Left ventricle myocardium inferior (tissue), 1 donor: ENCODE results near the gene HAS3. TPM values are rescaled to one million over a fixed set of nuclear protein-coding genes. Genes with fewer than 3 reads are reported as not detected.
"Not testable (repeated sequence)": the region's sequence is repeated elsewhere in the genome, so short reads cannot be mapped to it uniquely, and the experiment has no call there.

Experiments
- DNase-seq: peaks from one replicate; pipeline ENCODE4 v3.0.0-alpha.2; 2020
- H3K27ac ChIP-seq: fragments of 200-600 bp; replicated peaks from 2 replicates; pipeline ENCODE4 v1.8.0; 2021
- H3K27me3 ChIP-seq: fragments of 200-600 bp; 2 replicates; pipeline ENCODE4 v1.8.0; 2021; ENCODE audit warnings: low read depth
- H3K36me3 ChIP-seq: fragments of 200-600 bp; 2 replicates; pipeline ENCODE4 v1.8.0; 2021
- H3K4me1 ChIP-seq: fragments of 200-600 bp; 2 replicates; pipeline ENCODE4 v1.8.0; 2021
- H3K4me3 ChIP-seq: fragments of 200-600 bp; 2 replicates; pipeline ENCODE4 v1.8.0; 2021; ENCODE audit warnings: mild to moderate bottlenecking, moderate library complexity
- H3K9me3 ChIP-seq: fragments of 200-600 bp; replicated peaks from 2 replicates; pipeline ENCODE4 v1.8.0; 2021
- CTCF ChIP-seq: fragments of 200-600 bp; IDR thresholded peaks from 2 replicates; pipeline ENCODE4 v1.8.0; 2021; ENCODE audit warnings: antibody characterized with exemption, mild to moderate bottlenecking, borderline replicate concordance
- intact Hi-C: fragments of 100-400 bp; cut with micrococcal nuclease; formaldehyde crosslinking; loops from one replicate; pipeline ENCODE4 v1.11.0; 2022
- total RNA-seq: library from RNA; stranded (reverse); fragmentation: NEBNext Ultra II Directional; extraction: Animal tissue kit (Norgen Biotek cat#: 25700); gene quantifications from one replicate; pipeline ENCODE4 v1.2.1, GENCODE V29; 2021
- donor health status: DM: no; HTN: yes; CAD: no; lungs with severe emphysema.

Gene HAS3
- total RNA-seq, 1 donor from 2014 or later = 0.27 TPM

DNA sequence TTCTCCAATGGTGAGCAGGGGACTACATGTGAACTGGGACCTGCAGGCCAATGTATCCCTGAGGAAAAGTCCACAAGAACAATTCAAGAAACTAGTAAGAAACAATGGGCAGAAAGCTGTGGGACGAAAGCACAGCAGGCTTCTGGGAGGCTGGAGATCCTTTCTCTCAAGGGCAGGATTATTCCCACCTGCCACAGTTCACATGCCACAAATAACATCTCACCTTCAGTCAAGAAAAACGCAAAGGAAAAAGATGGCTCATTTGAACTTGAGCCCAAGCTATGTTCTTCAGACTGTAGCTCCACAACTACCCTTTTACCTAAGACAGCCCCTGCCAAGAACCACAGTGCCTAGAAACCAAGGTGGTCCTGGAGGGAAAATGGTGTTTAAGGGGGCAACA, 13.0 kb downstream of the HAS3 start:
- Histone ChIP-seq H3K4me1 (peaks cover 41% of the 10 kb centered on the region), H3K36me3 (peaks cover 52% of the 10 kb centered on the region), H3K27ac (no peak overlapping the region), H3K27me3 (no peaks in the 10 kb centered on the region), H3K4me3 (no peak overlapping the region), H3K9me3 (no peaks in the 10 kb centered on the region)
- DNase-seq = no peak
- TF ChIP-seq CTCF = no peak
- intact Hi-C loops = no loop called here

DNA sequence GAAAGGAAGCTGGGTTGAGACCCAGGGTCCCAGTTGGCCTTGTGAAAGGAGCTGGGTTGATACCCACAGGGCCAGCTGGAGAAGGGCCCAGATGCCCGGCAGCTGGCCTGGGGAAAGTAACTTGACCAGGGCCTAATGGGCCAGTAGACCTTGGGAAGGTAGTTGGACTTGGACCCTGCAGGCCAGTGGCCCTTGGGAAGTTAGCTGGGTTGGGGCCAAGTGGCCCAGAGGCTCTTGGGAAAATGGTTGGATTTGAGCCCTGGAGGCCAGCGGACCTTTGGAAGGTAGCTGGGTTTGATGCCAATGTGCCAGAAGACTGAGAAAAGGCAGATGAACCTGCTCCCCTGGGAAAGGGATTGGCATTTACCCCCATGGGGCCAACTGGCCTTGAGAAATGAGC, 13.5 kb downstream of the HAS3 start:
- intact Hi-C loops = no loop called here
- Histone ChIP-seq H3K4me1 (peaks cover 46% of the 10 kb centered on the region), H3K27me3 (no peaks in the 10 kb centered on the region), H3K36me3 (peaks cover 47% of the 10 kb centered on the region), H3K4me3 (no peak overlapping the region), H3K27ac (no peak overlapping the region), H3K9me3 (no peaks in the 10 kb centered on the region)
- no peak for DNase-seq
- TF ChIP-seq CTCF = no peak

- no peak for TF ChIP-seq CTCF
- Histone ChIP-seq H3K27ac (no peak overlapping the region), H3K9me3 (no peaks in the 10 kb centered on the region), H3K36me3 (peaks cover 42% of the 10 kb centered on the region), H3K4me3 (no peak overlapping the region), H3K27me3 (no peaks in the 10 kb centered on the region), H3K4me1 (peaks cover 46% of the 10 kb centered on the region)
- intact Hi-C loops = no loop called here
- DNase-seq = no peak
These were observed 14.1 kb downstream of the HAS3 start for GRCh38 chr16:69119536-69119935.

GRCh38 chr16:69120096-69120664, 14.7 kb downstream of the HAS3 start:
- peaks cover 38% of the 10 kb centered on the region for H3K36me3 ChIP-seq
- H3K4me3 ChIP-seq = no peak overlapping the region
- H3K9me3 ChIP-seq = no peaks in the 10 kb centered on the region
- no peak overlapping the region for H3K27ac ChIP-seq
- TF ChIP-seq CTCF = no peak
- DNase-seq = no peak
- H3K27me3 ChIP-seq = no peaks in the 10 kb centered on the region
- intact Hi-C loops = loop anchor here (5.0 kb wide), 1 partner anchor 218 kb away; no protein-coding TSS in a partner anchor
- H3K4me1 ChIP-seq = peaks cover 46% of the 10 kb centered on the region

DNA sequence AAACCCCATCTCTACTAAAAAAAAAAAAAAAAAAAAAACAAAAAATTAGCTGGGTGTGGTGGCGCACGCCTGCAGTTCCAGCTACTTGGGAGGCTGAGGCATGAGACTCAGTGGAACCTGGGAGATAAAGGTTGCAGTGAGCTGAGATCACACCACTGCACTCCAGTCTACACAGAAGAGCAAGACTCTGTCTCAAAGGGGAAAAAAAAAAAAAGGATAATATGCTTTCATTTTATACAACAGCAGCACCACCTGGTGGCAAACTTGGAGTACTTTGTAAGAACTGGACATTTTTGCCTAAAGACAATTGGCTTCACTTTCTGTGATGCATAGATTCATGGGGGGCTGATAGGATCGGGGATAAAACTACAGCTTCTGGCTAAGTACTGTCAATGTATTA, 18.5 kb downstream of the HAS3 start:
- Histone ChIP-seq H3K4me1 (peaks cover 17% of the 10 kb centered on the region), H3K27ac (no peak overlapping the region), H3K36me3 (peaks cover 32% of the 10 kb centered on the region), H3K9me3 (no peaks in the 10 kb centered on the region), H3K4me3 (no peak overlapping the region), H3K27me3 (no peaks in the 10 kb centered on the region)
- TF ChIP-seq CTCF = peak; percentile 74
- DNase-seq = no peak
- intact Hi-C loops = loop anchor here (5.0 kb wide), 1 partner anchor 222 kb away; no protein-coding TSS in a partner anchor

GRCh38 chr16:69124406-69124805, 19.0 kb downstream of the HAS3 start:
- H3K27ac ChIP-seq, H3K4me3 ChIP-seq, H3K27me3 ChIP-seq, H3K9me3 ChIP-seq, DNase-seq: not testable (repeated sequence)
- H3K36me3 ChIP-seq = peaks cover 27% of the 10 kb centered on the region
- peaks cover 13% of the 10 kb centered on the region for H3K4me1 ChIP-seq
- intact Hi-C loops = loop anchor here (5.0 kb wide), 1 partner anchor 222 kb away; no protein-coding TSS in a partner anchor

- H3K27me3 ChIP-seq, H3K4me3 ChIP-seq, DNase-seq, H3K27ac ChIP-seq, H3K9me3 ChIP-seq: not testable (repeated sequence)
- peaks cover 22% of the 10 kb centered on the region for H3K36me3 ChIP-seq
- intact Hi-C loops = loop anchor here (5.0 kb wide), 1 partner anchor 223 kb away; no protein-coding TSS in a partner anchor
- peaks cover 13% of the 10 kb centered on the region for H3K4me1 ChIP-seq
These were observed 19.5 kb downstream of the HAS3 start for GRCh38 chr16:69124961-69125360.
